Lower lobe of right lung (tissue), 2 donors: Measurements from ENCODE around the gene NUDCD3. TPM values are rescaled to one million over a fixed set of nuclear protein-coding genes. Genes with fewer than 3 reads are reported as not detected.

Experiments used
- ATAC-seq, 2 donors: fragments of 200-7000 bp; cut with Tn5 transposase; one replicate each; pipeline ENCODE4 v1.9.1; 2020 to 2022; ENCODE audit warnings: mild to moderate bottlenecking in 2 of 2, moderate library complexity in 2 of 2
- DNase-seq: peaks from one replicate; pipeline ENCODE4 v3.0.0-alpha.2; 2020
- H3K27ac ChIP-seq: fragments of 200-600 bp; one replicate; pipeline ENCODE4 v1.8.0; 2022
- H3K27me3 ChIP-seq: fragments of 200-600 bp; one replicate; pipeline ENCODE4 v1.8.0; 2022; ENCODE audit warnings: low read depth
- H3K36me3 ChIP-seq: fragments of 200-600 bp; one replicate; pipeline ENCODE4 v1.8.0; 2022; ENCODE audit warnings: mild to moderate bottlenecking
- H3K4me1 ChIP-seq: fragments of 200-600 bp; one replicate; pipeline ENCODE4 v1.8.0; 2022
- H3K4me3 ChIP-seq: fragments of 200-600 bp; one replicate; pipeline ENCODE4 v1.8.0; 2022; ENCODE audit warnings: mild to moderate bottlenecking
- H3K9me3 ChIP-seq: fragments of 200-600 bp; one replicate; pipeline ENCODE4 v1.8.0; 2022
- CTCF ChIP-seq: fragments of 200-600 bp; IDR thresholded peaks from one replicate; pipeline ENCODE4 v1.8.0; 2022; ENCODE audit warnings: antibody characterized with exemption, mild to moderate bottlenecking
- intact Hi-C: fragments of 100-400 bp; cut with DNase I; formaldehyde crosslinking; loops from one replicate; pipeline ENCODE4 v1.11.0; 2022
- total RNA-seq: library from RNA; stranded (reverse); fragmentation: NEBNext Ultra II Directional; extraction: Animal tissue kit (Norgen Biotek cat#: 25700); gene quantifications from one replicate; pipeline ENCODE4 v1.2.1, GENCODE V29; 2021
- donor health status: DM: no; HTN: yes; CAD: no; lungs with severe emphysema.

NUDCD3 gene
- total RNA-seq, 1 donor from 2014 or later, result 87.6 TPM

GRCh38 chr7:44463169-44463808, 27.2 kb downstream of the NUDCD3 start:
- no peak for ATAC-seq

GRCh38 chr7:44461387-44461786, 29.1 kb downstream of the NUDCD3 start:
- Histone ChIP-seq H3K36me3 (peaks cover 18% of the 10 kb centered on the region), H3K4me1 (peaks cover 14% of the 10 kb centered on the region), H3K27me3 (no peaks in the 10 kb centered on the region), H3K27ac (no peak overlapping the region), H3K4me3 (no peak overlapping the region), H3K9me3 (no peaks in the 10 kb centered on the region)
- intact Hi-C loops, result no loop called here
- DNase-seq, result no peak
- TF ChIP-seq CTCF, result no peak
- no peak for ATAC-seq

More at GRCh38 chr7:44463169-44463808, 27.2 kb downstream of the NUDCD3 start:
- H3K36me3 ChIP-seq, result peaks cover 37% of the 10 kb centered on the region
- no peaks in the 10 kb centered on the region for H3K27me3 ChIP-seq
- TF ChIP-seq CTCF, result no peak
- H3K4me1 ChIP-seq, result peaks cover 14% of the 10 kb centered on the region
- DNase-seq, result no peak
- H3K9me3 ChIP-seq, result no peaks in the 10 kb centered on the region
- H3K27ac ChIP-seq, result no peak overlapping the region
- H3K4me3 ChIP-seq, result no peak overlapping the region
- intact Hi-C loops, result no loop called here

GRCh38 chr7:44460325-44460724, 30.1 kb downstream of the NUDCD3 start:
- DNase-seq, result no peak
- Histone ChIP-seq H3K4me3 (no peak overlapping the region), H3K4me1 (peaks cover 14% of the 10 kb centered on the region), H3K36me3 (peaks cover 11% of the 10 kb centered on the region), H3K9me3 (no peaks in the 10 kb centered on the region), H3K27me3 (no peaks in the 10 kb centered on the region), H3K27ac (no peak overlapping the region)
- no peak for TF ChIP-seq CTCF
- intact Hi-C loops, result no loop called here
- peak; percentile 39 to 76 for ATAC-seq

GRCh38 chr7:44455155-44455554, 35.3 kb downstream of the NUDCD3 start:
- no peak for TF ChIP-seq CTCF
- intact Hi-C loops, result no loop called here
- ATAC-seq, result no peak
- H3K27me3 ChIP-seq, result no peaks in the 10 kb centered on the region
- H3K9me3 ChIP-seq, result no peaks in the 10 kb centered on the region
- no peak for DNase-seq
- H3K27ac ChIP-seq, result no peak overlapping the region
- H3K4me1 ChIP-seq, result no peaks in the 10 kb centered on the region
- peaks cover 10% of the 10 kb centered on the region for H3K36me3 ChIP-seq
- H3K4me3 ChIP-seq, result no peak overlapping the region

GRCh38 chr7:44454348-44454747, 36.1 kb downstream of the NUDCD3 start:
- H3K36me3 ChIP-seq, result peaks cover 10% of the 10 kb centered on the region
- no peaks in the 10 kb centered on the region for H3K4me1 ChIP-seq
- H3K27me3 ChIP-seq, result no peaks in the 10 kb centered on the region
- no peak overlapping the region for H3K4me3 ChIP-seq
- no peak for TF ChIP-seq CTCF
- DNase-seq, result no peak
- no peak for ATAC-seq
- intact Hi-C loops, result no loop called here
- H3K9me3 ChIP-seq, result no peaks in the 10 kb centered on the region
- H3K27ac ChIP-seq, result no peak overlapping the region
